Esophagus squamous epithelium (tissue), 4 donors: ENCODE results near the gene ACP4.

ENCODE experiments used
- POLR2A ChIP-seq, 4 donors: fragments of 450-650 bp; IDR thresholded peaks; one replicate each; pipeline ENCODE4 v1.6.1; 2017; ENCODE audit warnings: antibody characterized with exemption in 4 of 4, mild to moderate bottlenecking in 4 of 4, moderate library complexity in 3 of 4
- TF ChIP-seq, protein P1 (sequence below), 6 experiments: fragments of 450-650 bp in 4 of 6; fragments of 200-600 bp in 2 of 6; sonication (generic) in 2 of 6; IDR thresholded peaks; one replicate each; pipeline ENCODE4 v1.5.1; 2016 to 2019; ENCODE audit warnings: antibody characterized with exemption in 6 of 6, mild to moderate bottlenecking in 4 of 6, moderate library complexity in 4 of 6

DNA sequence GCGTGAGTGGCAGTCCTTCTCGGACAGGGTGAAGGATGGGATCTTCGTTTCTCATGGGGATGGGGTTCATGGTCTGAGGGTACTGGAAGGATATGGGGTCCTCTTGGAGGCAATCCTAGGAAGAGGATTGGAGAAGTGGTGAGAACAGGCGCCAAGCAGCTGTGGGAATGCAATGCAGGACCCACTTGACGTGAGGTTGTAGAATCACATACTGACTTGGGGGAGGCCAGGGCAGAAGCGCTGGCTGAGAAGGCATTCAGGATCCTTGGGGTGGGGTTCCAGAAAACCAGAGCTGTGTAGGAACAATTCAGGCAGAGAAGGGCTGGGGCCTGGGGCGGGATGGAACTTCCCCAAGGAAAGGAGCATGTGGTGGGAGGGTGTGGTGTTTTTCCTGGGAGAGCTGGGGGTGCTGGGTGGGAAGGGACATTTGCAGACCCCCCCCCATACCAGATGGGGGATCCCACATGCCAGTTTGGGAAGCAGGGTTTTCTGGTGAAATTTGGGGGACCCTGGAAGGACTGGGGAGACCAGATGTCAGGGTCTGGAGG lies 32.5 kb downstream of the ACP4 start:
- TF ChIP-seq, protein P1, sequence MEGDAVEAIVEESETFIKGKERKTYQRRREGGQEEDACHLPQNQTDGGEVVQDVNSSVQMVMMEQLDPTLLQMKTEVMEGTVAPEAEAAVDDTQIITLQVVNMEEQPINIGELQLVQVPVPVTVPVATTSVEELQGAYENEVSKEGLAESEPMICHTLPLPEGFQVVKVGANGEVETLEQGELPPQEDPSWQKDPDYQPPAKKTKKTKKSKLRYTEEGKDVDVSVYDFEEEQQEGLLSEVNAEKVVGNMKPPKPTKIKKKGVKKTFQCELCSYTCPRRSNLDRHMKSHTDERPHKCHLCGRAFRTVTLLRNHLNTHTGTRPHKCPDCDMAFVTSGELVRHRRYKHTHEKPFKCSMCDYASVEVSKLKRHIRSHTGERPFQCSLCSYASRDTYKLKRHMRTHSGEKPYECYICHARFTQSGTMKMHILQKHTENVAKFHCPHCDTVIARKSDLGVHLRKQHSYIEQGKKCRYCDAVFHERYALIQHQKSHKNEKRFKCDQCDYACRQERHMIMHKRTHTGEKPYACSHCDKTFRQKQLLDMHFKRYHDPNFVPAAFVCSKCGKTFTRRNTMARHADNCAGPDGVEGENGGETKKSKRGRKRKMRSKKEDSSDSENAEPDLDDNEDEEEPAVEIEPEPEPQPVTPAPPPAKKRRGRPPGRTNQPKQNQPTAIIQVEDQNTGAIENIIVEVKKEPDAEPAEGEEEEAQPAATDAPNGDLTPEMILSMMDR (IDR thresholded peaks at IDR 0.05): no peak
- no peak for TF ChIP-seq POLR2A (IDR thresholded peaks at IDR 0.05)
